ENCODE data around the gene SUMO2. TPM values are rescaled to one million over a fixed set of nuclear protein-coding genes. Genes with fewer than 3 reads are reported as not detected.

SUMO2 gene
- total and polyA plus RNA-seq, 2 of the 13 experiments (the other 11 are each of a cell fraction or from before 2014, with no cell fraction given), result 337 to 553 TPM

DNA sequence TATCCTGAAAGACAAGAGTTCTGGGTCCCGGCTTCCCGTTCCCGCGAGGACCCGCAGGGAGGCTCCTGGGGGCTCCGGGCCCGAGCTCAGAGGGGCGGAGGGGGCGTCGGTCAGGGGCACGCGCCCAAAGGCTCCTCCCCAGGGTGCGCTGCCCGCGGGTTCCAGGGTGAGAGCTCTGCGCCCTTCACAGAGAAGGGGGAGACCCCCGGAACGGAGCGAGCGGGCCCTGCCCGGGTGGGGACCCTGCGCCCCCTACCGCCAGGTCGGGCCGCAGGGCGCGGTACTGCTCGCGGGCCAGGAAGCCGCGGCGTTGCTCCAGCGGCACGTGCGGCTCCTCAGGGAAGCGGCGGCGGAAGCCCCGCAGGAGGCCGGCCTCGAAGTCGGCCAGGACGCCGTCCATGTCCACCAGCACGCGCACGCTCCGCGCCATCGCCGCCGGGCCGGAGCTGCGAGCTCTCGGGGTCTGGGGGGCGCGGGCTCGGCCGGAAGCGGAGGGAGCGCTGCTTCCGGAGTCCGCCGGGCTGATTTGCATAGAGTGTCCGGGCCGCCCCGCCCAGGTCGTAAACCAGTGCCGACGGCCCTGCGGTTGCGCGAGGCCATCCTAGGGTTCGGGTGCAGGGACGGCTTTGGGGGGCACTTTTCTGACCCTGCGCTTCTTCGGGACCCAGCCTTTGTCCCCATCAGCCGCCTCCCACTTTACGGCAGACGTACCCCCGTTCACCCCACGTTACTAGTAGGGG, 51.3 kb downstream of the SUMO2 start, which contains the start of gene NT5C (continued):
- TF ChIP-seq, protein P1, sequence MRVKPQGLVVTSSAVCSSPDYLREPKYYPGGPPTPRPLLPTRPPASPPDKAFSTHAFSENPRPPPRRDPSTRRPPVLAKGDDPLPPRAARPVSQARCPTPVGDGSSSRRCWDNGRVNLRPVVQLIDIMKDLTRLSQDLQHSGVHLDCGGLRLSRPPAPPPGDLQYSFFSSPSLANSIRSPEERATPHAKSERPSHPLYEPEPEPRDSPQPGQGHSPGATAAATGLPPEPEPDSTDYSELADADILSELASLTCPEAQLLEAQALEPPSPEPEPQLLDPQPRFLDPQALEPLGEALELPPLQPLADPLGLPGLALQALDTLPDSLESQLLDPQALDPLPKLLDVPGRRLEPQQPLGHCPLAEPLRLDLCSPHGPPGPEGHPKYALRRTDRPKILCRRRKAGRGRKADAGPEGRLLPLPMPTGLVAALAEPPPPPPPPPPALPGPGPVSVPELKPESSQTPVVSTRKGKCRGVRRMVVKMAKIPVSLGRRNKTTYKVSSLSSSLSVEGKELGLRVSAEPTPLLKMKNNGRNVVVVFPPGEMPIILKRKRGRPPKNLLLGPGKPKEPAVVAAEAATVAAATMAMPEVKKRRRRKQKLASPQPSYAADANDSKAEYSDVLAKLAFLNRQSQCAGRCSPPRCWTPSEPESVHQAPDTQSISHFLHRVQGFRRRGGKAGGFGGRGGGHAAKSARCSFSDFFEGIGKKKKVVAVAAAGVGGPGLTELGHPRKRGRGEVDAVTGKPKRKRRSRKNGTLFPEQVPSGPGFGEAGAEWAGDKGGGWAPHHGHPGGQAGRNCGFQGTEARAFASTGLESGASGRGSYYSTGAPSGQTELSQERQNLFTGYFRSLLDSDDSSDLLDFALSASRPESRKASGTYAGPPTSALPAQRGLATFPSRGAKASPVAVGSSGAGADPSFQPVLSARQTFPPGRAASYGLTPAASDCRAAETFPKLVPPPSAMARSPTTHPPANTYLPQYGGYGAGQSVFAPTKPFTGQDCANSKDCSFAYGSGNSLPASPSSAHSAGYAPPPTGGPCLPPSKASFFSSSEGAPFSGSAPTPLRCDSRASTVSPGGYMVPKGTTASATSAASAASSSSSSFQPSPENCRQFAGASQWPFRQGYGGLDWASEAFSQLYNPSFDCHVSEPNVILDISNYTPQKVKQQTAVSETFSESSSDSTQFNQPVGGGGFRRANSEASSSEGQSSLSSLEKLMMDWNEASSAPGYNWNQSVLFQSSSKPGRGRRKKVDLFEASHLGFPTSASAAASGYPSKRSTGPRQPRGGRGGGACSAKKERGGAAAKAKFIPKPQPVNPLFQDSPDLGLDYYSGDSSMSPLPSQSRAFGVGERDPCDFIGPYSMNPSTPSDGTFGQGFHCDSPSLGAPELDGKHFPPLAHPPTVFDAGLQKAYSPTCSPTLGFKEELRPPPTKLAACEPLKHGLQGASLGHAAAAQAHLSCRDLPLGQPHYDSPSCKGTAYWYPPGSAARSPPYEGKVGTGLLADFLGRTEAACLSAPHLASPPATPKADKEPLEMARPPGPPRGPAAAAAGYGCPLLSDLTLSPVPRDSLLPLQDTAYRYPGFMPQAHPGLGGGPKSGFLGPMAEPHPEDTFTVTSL (CRISPR knock-in tag; IDR thresholded peaks at IDR 0.05; ENCODE audit: borderline replicate concordance), result no peak
- no peak for TF ChIP-seq NFE2 (CRISPR knock-in tag; IDR thresholded peaks at IDR 0.05)
- TF ChIP-seq ZNF749 (CRISPR knock-in tag; IDR thresholded peaks at IDR 0.05; ENCODE audit: borderline replicate concordance), result no peak; the same call in 1 of the 2 replicates
- TF ChIP-seq, protein P2, sequence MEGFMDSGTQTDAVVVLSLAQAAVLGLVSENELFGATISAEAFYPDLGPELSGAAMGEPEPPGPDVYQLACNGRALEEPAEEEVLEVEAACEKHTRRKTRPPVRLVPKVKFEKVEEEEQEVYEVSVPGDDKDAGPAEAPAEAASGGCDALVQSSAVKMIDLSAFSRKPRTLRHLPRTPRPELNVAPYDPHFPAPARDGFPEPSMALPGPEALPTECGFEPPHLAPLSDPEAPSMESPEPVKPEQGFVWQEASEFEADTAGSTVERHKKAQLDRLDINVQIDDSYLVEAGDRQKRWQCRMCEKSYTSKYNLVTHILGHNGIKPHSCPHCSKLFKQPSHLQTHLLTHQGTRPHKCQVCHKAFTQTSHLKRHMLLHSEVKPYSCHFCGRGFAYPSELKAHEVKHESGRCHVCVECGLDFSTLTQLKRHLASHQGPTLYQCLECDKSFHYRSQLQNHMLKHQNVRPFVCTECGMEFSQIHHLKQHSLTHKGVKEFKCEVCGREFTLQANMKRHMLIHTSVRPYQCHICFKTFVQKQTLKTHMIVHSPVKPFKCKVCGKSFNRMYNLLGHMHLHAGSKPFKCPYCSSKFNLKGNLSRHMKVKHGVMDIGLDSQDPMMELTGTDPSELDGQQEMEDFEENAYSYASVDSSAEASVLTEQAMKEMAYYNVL (CRISPR knock-in tag; IDR thresholded peaks at IDR 0.05; ENCODE audit: borderline replicate concordance), result 0 out of 2 replicates have a peak, but pooled peaks have one; percentile 56
- no peak for TF ChIP-seq ZNF251 (CRISPR knock-in tag; IDR thresholded peaks at IDR 0.05)
- TF ChIP-seq, protein P3, sequence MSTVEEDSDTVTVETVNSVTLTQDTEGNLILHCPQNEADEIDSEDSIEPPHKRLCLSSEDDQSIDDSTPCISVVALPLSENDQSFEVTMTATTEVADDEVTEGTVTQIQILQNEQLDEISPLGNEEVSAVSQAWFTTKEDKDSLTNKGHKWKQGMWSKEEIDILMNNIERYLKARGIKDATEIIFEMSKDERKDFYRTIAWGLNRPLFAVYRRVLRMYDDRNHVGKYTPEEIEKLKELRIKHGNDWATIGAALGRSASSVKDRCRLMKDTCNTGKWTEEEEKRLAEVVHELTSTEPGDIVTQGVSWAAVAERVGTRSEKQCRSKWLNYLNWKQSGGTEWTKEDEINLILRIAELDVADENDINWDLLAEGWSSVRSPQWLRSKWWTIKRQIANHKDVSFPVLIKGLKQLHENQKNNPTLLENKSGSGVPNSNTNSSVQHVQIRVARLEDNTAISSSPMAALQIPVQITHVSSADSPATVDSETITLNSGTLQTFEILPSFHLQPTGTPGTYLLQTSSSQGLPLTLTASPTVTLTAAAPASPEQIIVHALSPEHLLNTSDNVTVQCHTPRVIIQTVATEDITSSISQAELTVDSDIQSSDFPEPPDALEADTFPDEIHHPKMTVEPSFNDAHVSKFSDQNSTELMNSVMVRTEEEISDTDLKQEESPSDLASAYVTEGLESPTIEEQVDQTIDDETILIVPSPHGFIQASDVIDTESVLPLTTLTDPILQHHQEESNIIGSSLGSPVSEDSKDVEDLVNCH (CRISPR knock-in tag; IDR thresholded peaks at IDR 0.05), result no peak
- TF ChIP-seq RBM22 (optimal IDR thresholded peaks at IDR 0.05; ENCODE audit: low read length), result no peak
- 0 out of 2 replicates have a peak, but pooled peaks have one; percentile 22 for TF ChIP-seq U2AF2 (IDR thresholded peaks at IDR 0.05; ENCODE audit: low read depth, low read length)
- TF ChIP-seq, protein P4, sequence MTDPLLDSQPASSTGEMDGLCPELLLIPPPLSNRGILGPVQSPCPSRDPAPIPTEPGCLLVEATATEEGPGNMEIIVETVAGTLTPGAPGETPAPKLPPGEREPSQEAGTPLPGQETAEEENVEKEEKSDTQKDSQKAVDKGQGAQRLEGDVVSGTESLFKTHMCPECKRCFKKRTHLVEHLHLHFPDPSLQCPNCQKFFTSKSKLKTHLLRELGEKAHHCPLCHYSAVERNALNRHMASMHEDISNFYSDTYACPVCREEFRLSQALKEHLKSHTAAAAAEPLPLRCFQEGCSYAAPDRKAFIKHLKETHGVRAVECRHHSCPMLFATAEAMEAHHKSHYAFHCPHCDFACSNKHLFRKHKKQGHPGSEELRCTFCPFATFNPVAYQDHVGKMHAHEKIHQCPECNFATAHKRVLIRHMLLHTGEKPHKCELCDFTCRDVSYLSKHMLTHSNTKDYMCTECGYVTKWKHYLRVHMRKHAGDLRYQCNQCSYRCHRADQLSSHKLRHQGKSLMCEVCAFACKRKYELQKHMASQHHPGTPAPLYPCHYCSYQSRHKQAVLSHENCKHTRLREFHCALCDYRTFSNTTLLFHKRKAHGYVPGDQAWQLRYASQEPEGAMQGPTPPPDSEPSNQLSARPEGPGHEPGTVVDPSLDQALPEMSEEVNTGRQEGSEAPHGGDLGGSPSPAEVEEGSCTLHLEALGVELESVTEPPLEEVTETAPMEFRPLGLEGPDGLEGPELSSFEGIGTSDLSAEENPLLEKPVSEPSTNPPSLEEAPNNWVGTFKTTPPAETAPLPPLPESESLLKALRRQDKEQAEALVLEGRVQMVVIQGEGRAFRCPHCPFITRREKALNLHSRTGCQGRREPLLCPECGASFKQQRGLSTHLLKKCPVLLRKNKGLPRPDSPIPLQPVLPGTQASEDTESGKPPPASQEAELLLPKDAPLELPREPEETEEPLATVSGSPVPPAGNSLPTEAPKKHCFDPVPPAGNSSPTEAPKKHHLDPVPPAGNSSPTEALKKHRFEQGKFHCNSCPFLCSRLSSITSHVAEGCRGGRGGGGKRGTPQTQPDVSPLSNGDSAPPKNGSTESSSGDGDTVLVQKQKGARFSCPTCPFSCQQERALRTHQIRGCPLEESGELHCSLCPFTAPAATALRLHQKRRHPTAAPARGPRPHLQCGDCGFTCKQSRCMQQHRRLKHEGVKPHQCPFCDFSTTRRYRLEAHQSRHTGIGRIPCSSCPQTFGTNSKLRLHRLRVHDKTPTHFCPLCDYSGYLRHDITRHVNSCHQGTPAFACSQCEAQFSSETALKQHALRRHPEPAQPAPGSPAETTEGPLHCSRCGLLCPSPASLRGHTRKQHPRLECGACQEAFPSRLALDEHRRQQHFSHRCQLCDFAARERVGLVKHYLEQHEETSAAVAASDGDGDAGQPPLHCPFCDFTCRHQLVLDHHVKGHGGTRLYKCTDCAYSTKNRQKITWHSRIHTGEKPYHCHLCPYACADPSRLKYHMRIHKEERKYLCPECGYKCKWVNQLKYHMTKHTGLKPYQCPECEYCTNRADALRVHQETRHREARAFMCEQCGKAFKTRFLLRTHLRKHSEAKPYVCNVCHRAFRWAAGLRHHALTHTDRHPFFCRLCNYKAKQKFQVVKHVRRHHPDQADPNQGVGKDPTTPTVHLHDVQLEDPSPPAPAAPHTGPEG (CRISPR knock-in tag; IDR thresholded peaks at IDR 0.05), result peak; percentile 89; the same call in 1 of the 2 replicates
- TF ChIP-seq FOXA3 (CRISPR knock-in tag; IDR thresholded peaks at IDR 0.05), result peak; percentile 32; the same call in 1 of the 2 replicates

All from HepG2 (cell line).